Renal cortex interstitium (tissue), 11 donors: Measurements from ENCODE around the gene LHFPL2. TPM values are rescaled to one million over a fixed set of nuclear protein-coding genes. Genes with fewer than 3 reads are reported as not detected.

Source experiments
- DNase-seq, 11 donors: peaks; one replicate each; pipeline ENCODE4 v3.0.0-alpha.2; 2013; ENCODE audit warnings: low read depth in 9 of 11, low spot score in 4 of 11; ENCODE audit errors: extremely low read depth in 1 of 11
- polyA plus RNA-seq, 3 donors: library from polyadenylated mRNA; unstranded; fragments of 120-200 nt; gene quantifications; one replicate each; pipeline ENCODE4 v1.2.1, GENCODE V29; 2013; ENCODE audit not compliant: insufficient read length in 3 of 3

LHFPL2 gene
- polyA plus RNA-seq, 3 donors = 50.3 to 53.6 (median 50.3) TPM

GRCh38 chr5:78649861-78650496 is 1.4 kb upstream of the LHFPL2 start:
- DNase-seq = no peak

- no peak for DNase-seq
Observed at GRCh38 chr5:78649211-78649695, 681 bp upstream of the LHFPL2 start.

- DNase-seq = no peak
Observed at GRCh38 chr5:78647838-78648358, 674 bp downstream of the LHFPL2 start.

- no peak for DNase-seq
Observed at GRCh38 chr5:78647351-78647818, 1.2 kb downstream of the LHFPL2 start.

- DNase-seq = no peak
Observed at GRCh38 chr5:78644741-78645300, 3.8 kb downstream of the LHFPL2 start.

GRCh38 chr5:78644129-78644528 is 4.4 kb downstream of the LHFPL2 start:
- no peak for DNase-seq

- no peak for DNase-seq
Observed at GRCh38 chr5:78642701-78643100, 5.9 kb downstream of the LHFPL2 start.

GRCh38 chr5:78640662-78641474 is 7.7 kb downstream of the LHFPL2 start:
- no peak for DNase-seq

GRCh38 chr5:78639791-78640190 is 8.8 kb downstream of the LHFPL2 start:
- no peak for DNase-seq

GRCh38 chr5:78638973-78639669 is 9.5 kb downstream of the LHFPL2 start:
- DNase-seq = no peak

- peak in 7 of 11 donors; percentile 72 to 86 (median 76) for DNase-seq
Observed at GRCh38 chr5:78638423-78638822, 10.1 kb downstream of the LHFPL2 start.

- no peak for DNase-seq
Observed at GRCh38 chr5:78637468-78637867, 11.1 kb downstream of the LHFPL2 start.

GRCh38 chr5:78636682-78637081 is 11.9 kb downstream of the LHFPL2 start:
- DNase-seq = no peak

GRCh38 chr5:78634634-78635033 is 13.9 kb downstream of the LHFPL2 start:
- no peak for DNase-seq

- no peak for DNase-seq
Observed at GRCh38 chr5:78634229-78634628, 14.3 kb downstream of the LHFPL2 start.

GRCh38 chr5:78633700-78634099 is 14.9 kb downstream of the LHFPL2 start:
- no peak for DNase-seq

- no peak for DNase-seq
Observed at GRCh38 chr5:78632467-78632866, 16.1 kb downstream of the LHFPL2 start.

- DNase-seq = no peak
Observed at GRCh38 chr5:78631931-78632330, 16.6 kb downstream of the LHFPL2 start.

- DNase-seq = no peak
Observed at GRCh38 chr5:78630047-78630446, 18.5 kb downstream of the LHFPL2 start.
